ENCODE measurements around the gene GDPD5. TPM values are rescaled to one million over a fixed set of nuclear protein-coding genes. Genes with fewer than 3 reads are reported as not detected.

The GDPD5 gene
- total RNA-seq, 1 donor from 2014 or later: 15.8 TPM

GRCh38 chr11:75441804-75442132 is 84.0 kb downstream of the GDPD5 start:
- no peaks in the 10 kb centered on the region for H3K9me3 ChIP-seq
- ATAC-seq (peak in 1 of 2 donors; percentile 67), DNase-seq (no peak)
- no peaks in the 10 kb centered on the region for H3K27me3 ChIP-seq (ENCODE audit: low read depth)
- peaks cover 3% of the 10 kb centered on the region for H3K36me3 ChIP-seq
- intact Hi-C loops (cut with DNase I): no loop called here
- no peak for TF ChIP-seq CTCF (IDR thresholded peaks at IDR 0.05)
- H3K4me3 ChIP-seq: no peak overlapping the region
- H3K4me1 ChIP-seq: peaks cover 4% of the 10 kb centered on the region
- H3K27ac ChIP-seq: no peak overlapping the region

DNA sequence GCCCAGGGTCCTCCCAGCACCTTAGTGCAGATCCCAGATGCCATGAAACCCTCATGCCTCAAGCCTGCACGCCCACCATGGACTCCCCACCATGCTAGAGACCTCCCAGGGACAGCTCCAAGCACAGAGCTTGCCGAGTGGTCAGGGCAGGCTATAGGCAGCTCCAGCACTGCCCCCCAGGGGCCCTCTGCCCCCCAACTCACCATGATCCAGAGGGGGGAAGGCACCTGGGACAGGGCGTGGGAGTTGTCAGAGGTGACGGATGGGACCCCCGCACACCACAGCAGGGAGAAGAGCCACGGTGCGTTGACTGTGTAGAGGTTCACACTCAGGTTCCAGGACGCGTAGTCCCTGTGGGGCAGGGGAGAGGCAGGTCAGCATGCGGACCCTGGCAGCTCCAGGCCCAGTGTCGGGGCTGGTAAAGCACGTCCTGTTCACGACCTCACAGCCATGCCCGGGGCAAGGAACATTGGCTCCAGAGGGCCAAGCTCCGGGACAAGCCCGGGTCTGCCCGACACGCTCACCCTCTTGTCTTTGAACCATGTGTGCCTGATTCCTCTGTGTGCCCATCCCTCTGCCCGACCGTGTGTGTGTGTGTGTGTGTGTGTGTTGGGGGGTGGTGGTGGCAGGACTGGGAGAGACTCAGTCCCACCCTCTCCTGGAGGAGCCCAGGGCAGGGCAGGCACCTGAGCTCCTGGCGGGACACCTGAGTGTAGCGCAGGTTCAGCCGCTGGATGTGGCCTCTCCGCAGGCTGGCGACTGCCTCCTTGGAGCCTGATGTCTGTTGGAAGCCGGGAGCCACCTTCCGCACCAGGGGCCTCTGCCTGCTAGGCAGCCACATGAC is 84.6 kb downstream of the GDPD5 start:
- H3K9me3 ChIP-seq: no peaks in the 10 kb centered on the region
- no peak overlapping the region for H3K27ac ChIP-seq
- H3K36me3 ChIP-seq: peaks cover 3% of the 10 kb centered on the region
- TF ChIP-seq CTCF (IDR thresholded peaks at IDR 0.05): no peak
- peaks cover 4% of the 10 kb centered on the region for H3K4me1 ChIP-seq
- DNase-seq: no peak
- no peaks in the 10 kb centered on the region for H3K27me3 ChIP-seq (ENCODE audit: low read depth)
- intact Hi-C loops (cut with DNase I): no loop called here
- ATAC-seq: no peak
- H3K4me3 ChIP-seq: no peak overlapping the region

DNA sequence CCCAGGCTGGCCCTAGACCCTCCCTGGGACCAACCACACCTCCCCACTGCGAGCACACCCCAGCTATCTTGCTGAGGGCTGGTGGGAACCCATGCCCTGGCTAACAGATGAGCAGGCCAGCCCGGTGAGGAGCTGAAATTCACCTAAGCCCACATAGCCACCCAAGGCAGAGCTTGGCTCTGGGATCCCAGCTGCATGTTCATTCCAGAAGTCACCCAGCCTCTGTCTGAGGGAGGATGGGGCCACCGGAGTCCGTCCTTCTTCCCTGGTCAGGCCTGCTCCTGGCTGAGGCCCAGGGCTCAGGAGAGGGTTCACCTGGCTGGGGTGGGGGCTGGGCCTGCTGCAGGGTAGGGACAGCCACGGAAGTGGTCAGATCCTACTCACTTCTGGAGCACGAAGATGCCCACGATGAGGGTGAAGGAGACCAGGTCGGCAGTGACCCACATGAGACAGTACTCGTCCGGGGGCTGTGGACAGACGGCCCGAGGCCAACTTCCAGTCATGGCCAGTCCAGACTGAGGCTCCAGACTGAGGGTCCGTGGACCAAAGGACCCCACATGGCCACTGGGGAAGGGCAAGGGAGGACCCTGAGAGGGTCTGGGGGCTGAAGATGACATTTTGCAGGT is 86.1 kb downstream of the GDPD5 start:
- intact Hi-C loops (cut with DNase I): no loop called here

GRCh38 chr11:75439026-75439425 is 86.7 kb downstream of the GDPD5 start:
- Histone ChIP-seq H3K4me3 (no peak overlapping the region), H3K4me1 (peaks cover 4% of the 10 kb centered on the region), H3K36me3 (peaks cover 3% of the 10 kb centered on the region), H3K27ac (no peak overlapping the region), H3K27me3 (ENCODE audit: low read depth) (no peaks in the 10 kb centered on the region), H3K9me3 (no peaks in the 10 kb centered on the region)
- no peak for DNase-seq
- no peak for ATAC-seq
- no peak for TF ChIP-seq CTCF (IDR thresholded peaks at IDR 0.05)
- intact Hi-C loops (cut with DNase I): no loop called here

More for the DNA sequence above, 86.1 kb downstream of the GDPD5 start:
- H3K27ac ChIP-seq: no peak overlapping the region
- peaks cover 4% of the 10 kb centered on the region for H3K4me1 ChIP-seq
- TF ChIP-seq CTCF (IDR thresholded peaks at IDR 0.05): no peak
- H3K36me3 ChIP-seq: peaks cover 3% of the 10 kb centered on the region
- H3K9me3 ChIP-seq: no peaks in the 10 kb centered on the region
- H3K27me3 ChIP-seq (ENCODE audit: low read depth): no peaks in the 10 kb centered on the region
- no peak for DNase-seq
- H3K4me3 ChIP-seq: no peak overlapping the region
- no peak for ATAC-seq

DNA sequence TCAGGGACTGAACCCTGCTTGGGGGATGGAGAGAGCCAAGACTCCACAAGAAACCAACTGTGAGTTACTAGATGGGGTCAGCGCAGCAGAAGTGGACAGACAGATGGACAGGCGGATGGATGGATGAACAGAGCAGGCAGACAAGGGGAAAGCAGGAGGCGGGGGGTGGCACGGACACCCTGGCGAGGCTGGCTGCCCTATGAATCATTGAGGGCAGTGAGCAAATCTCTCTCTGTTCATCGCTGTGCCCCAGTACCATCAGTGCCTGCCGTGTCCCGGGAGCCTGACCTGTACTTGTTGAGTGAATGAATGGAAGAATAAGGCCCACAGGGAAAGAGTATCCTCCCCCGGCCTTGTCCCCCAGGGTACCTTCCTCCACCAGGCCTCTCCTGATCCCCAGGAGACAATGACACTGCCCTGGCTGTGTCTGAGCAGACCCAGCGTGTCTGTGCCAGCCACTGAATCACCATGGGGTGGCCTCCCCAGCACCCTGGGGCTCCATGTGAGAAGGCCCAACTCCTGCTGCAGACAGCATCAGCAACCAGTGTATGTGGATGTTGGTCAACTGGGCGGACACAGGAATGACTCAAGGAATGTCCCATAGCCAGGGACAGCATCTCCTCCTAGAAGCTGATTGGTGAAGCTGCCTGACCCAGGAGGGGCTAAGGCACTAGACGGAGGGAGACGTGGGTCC is 87.6 kb downstream of the GDPD5 start:
- DNase-seq: no peak
- Histone ChIP-seq H3K4me3 (no peak overlapping the region), H3K27ac (no peak overlapping the region), H3K36me3 (peaks cover 3% of the 10 kb centered on the region), H3K27me3 (ENCODE audit: low read depth) (no peaks in the 10 kb centered on the region), H3K9me3 (no peaks in the 10 kb centered on the region), H3K4me1 (peaks cover 4% of the 10 kb centered on the region)
- TF ChIP-seq CTCF (IDR thresholded peaks at IDR 0.05): no peak
- ATAC-seq: no peak
- intact Hi-C loops (cut with DNase I): no loop called here

Measured in lower lobe of right lung (tissue), 2 donors.